B cell (primary cell): Measurements from ENCODE around the gene GPR137. TPM values are rescaled to one million over a fixed set of nuclear protein-coding genes. Genes with fewer than 3 reads are reported as not detected.

Experiments
- ATAC-seq: fragments of 200-7000 bp; cut with Tn5 transposase; one replicate; pipeline ENCODE4 v1.10.0; 2021; ENCODE audit warnings: low read depth, mild to moderate bottlenecking, moderate number of reproducible peaks, moderate library complexity
- CTCF ChIA-PET: fragments of 350-600 bp; sonication (Branson Sonifier 250); formaldehyde crosslinking; loops from one replicate; lab custom pipeline; 2021; ENCODE audit warnings: antibody characterized with exemption, inconsistent platforms; lab: Charles Lee
- POLR2A ChIA-PET: fragments of 350-600 bp; sonication (Branson Sonifier 250); formaldehyde crosslinking; loops from one replicate; lab custom pipeline; 2021; ENCODE audit warnings: antibody characterized with exemption; lab: Charles Lee
- DNase-seq: peaks from one replicate; pipeline ENCODE4 v3.0.0; 2013
- H2AFZ ChIP-seq: 2 replicates; pipeline ENCODE4 v1.6.1; 2012; ENCODE audit warnings: mild to moderate bottlenecking, low read depth, low read length; ENCODE audit not compliant: insufficient read depth, poor library complexity, severe bottlenecking
- H3K27ac ChIP-seq, 2 donors: 1 replicate in 1 of 2; 2 replicates in 1 of 2; pipeline ENCODE4 v1.5.1; 2012 to 2013; ENCODE audit warnings: low read length in 2 of 2, mild to moderate bottlenecking in 2 of 2, moderate library complexity in 1 of 2
- H3K27me3 ChIP-seq, 4 experiments: fragments of 200-600 bp in 1 of 4; sonication (generic) in 1 of 4; replicated peaks in 1 of 4; 1 replicate in 2 of 4; 2 replicates in 2 of 4; pipeline versions ENCODE4 v1.6.1 to v1.7.0; 2013 to 2016; ENCODE audit warnings: low read length in 3 of 4, mild to moderate bottlenecking in 2 of 4, mixed read lengths in 1 of 4, moderate library complexity in 1 of 4; ENCODE audit not compliant: insufficient read depth in 4 of 4, control insufficient read depth in 3 of 4; ENCODE audit errors: control extremely low read depth in 1 of 4
- H3K36me3 ChIP-seq, 2 experiments: replicated peaks in 1 of 2; 1 replicate in 1 of 2; 2 replicates in 1 of 2; pipeline versions ENCODE4 v1.6.1 to v1.7.1; 2013; ENCODE audit warnings: low read length in 1 of 2; ENCODE audit not compliant: insufficient read depth in 2 of 2, control insufficient read depth in 1 of 2; ENCODE audit errors: control extremely low read depth in 1 of 2, extremely low read depth in 1 of 2
- H3K4me1 ChIP-seq, 2 donors: fragments of 200-600 bp in 1 of 2; sonication (generic) in 1 of 2; 1 replicate in 1 of 2; 2 replicates in 1 of 2; pipeline versions ENCODE4 v1.5.1 to v1.6.1; 2013 to 2017; ENCODE audit warnings: low read length in 2 of 2; ENCODE audit not compliant: control insufficient read depth in 2 of 2, insufficient read depth in 2 of 2
- H3K4me2 ChIP-seq: replicated peaks from 2 replicates; pipeline ENCODE3; 2012; ENCODE audit warnings: mild to moderate bottlenecking, low read depth, low read length; ENCODE audit not compliant: poor library complexity, severe bottlenecking
- H3K4me3 ChIP-seq, 5 experiments: fragments of 200-600 bp in 1 of 5; sonication (generic) in 1 of 5; 1 replicate in 3 of 5; 2 replicates in 2 of 5; pipeline versions ENCODE4 v1.5.1 to v1.7.0; 2011 to 2016; ENCODE audit warnings: low read length in 4 of 5, mild to moderate bottlenecking in 4 of 5, low read depth in 2 of 5, control low read depth in 1 of 5, moderate library complexity in 1 of 5; ENCODE audit not compliant: insufficient read depth in 1 of 5; ENCODE audit errors: control extremely low read depth in 1 of 5, extremely low read depth in 1 of 5
- H3K79me2 ChIP-seq: fragments of 200-600 bp; sonication (generic); one replicate; pipeline ENCODE4 v1.6.0; 2016; ENCODE audit warnings: low read length; ENCODE audit not compliant: control insufficient read depth, insufficient read depth
- H3K9ac ChIP-seq: fragments of 200-600 bp; sonication (generic); 2 replicates; pipeline ENCODE4 v1.6.1; 2017; ENCODE audit warnings: mild to moderate bottlenecking, low read length, moderate library complexity
- H3K9me3 ChIP-seq, 3 donors: one replicate each; pipeline versions ENCODE4 v1.6.1 to v1.7.1; 2013; ENCODE audit warnings: low read length in 2 of 3; ENCODE audit not compliant: control insufficient read depth in 2 of 3, insufficient read depth in 1 of 3; ENCODE audit errors: control extremely low read depth in 1 of 3
- H4K20me1 ChIP-seq: 2 replicates; pipeline ENCODE4 v1.6.0; 2012; ENCODE audit warnings: mild to moderate bottlenecking, low read length; ENCODE audit not compliant: insufficient read depth, control insufficient read depth, poor library complexity, severe bottlenecking
- H3K27ac Mint-ChIP-seq: one replicate; pipeline ENCODE4 v1.8.0; 2021; ENCODE audit warnings: mixed read lengths
- H3K27me3 Mint-ChIP-seq: one replicate; pipeline ENCODE4 v1.8.0; 2021; ENCODE audit warnings: mixed read lengths
- H3K4me1 Mint-ChIP-seq: one replicate; pipeline ENCODE4 v1.8.0; 2021; ENCODE audit warnings: mixed read lengths
- H3K4me3 Mint-ChIP-seq: one replicate; pipeline ENCODE4 v1.8.0; 2021; ENCODE audit warnings: mixed read lengths
- H3K9me3 Mint-ChIP-seq: one replicate; pipeline ENCODE4 v1.8.0; 2022; ENCODE audit warnings: mixed read lengths; ENCODE audit not compliant: insufficient read depth
- EZH2 ChIP-seq: IDR thresholded peaks from 2 replicates; pipeline ENCODE4 v1.6.1; 2012; ENCODE audit warnings: borderline replicate concordance, low read depth, mild to moderate bottlenecking, moderate library complexity, low read length; ENCODE audit not compliant: insufficient read depth, poor library complexity, severe bottlenecking
- WGBS: methylation state at CpG from one replicate; pipeline ENCODE4 v1.1.5; 2013; ENCODE audit warnings: missing lambda C conversion rate; ENCODE audit not compliant: insufficient coverage; 5-methylcytosine and 5-hydroxymethylcytosine counted together
- intact Hi-C: fragments of 100-400 bp; cut with micrococcal nuclease; formaldehyde crosslinking; loops from one replicate; pipeline ENCODE4 v1.10.0; 2022
- polyA plus RNA-seq: library from polyadenylated mRNA; depleted of rRNA; stranded (reverse); fragments of >200 nt; gene quantifications from 2 replicates; pipeline ENCODE4 v1.2.3, GENCODE V29; 2012
- total RNA-seq, 2 donors: library from RNA; stranded (reverse); fragments of 120-200 nt in 1 of 2; gene quantifications; 1 replicate in 1 of 2; 2 replicates in 1 of 2; pipeline versions ENCODE4 v1.2.3 to v1.2.4, GENCODE V29; 2013 to 2022
- TF ChIP-seq, protein P1 (sequence below): fragments of 200-600 bp; IDR thresholded peaks from one replicate; pipeline ENCODE4 v1.8.0; 2022; ENCODE audit warnings: antibody characterized with exemption, mild to moderate bottlenecking

GPR137 gene
- total and polyA plus RNA-seq, 2 donors (not counting 1 experiment from before 2014, with no cell fraction given): 49.9 to 66.1 TPM

GRCh38 chr11:64312947-64313346, 27.3 kb downstream of the GPR137 start:
- 99% methylated on average over 10 of the region's 10 CpGs for WGBS
- Histone ChIP-seq H3K4me3 (no peak overlapping the region), H2AFZ (no peak overlapping the region), H3K27me3 (no peaks in the 10 kb centered on the region), H3K9ac (no peak overlapping the region), H4K20me1 (peaks cover 21% of the 10 kb centered on the region), H3K4me2 (no peak overlapping the region), H3K27ac (peak overlapping the region in 1 of 2 donors; percentile 6), H3K79me2 (peaks cover 38% of the 10 kb centered on the region), H3K36me3 (peaks cover 0 to 32% of the 10 kb centered on the region in 2 experiments), H3K4me1 (peaks cover 0 to 13% of the 10 kb centered on the region in 2 donors), H3K9me3 (no peaks in the 10 kb centered on the region)
- intact Hi-C loops: no loop called here
- TF ChIP-seq, protein P1, sequence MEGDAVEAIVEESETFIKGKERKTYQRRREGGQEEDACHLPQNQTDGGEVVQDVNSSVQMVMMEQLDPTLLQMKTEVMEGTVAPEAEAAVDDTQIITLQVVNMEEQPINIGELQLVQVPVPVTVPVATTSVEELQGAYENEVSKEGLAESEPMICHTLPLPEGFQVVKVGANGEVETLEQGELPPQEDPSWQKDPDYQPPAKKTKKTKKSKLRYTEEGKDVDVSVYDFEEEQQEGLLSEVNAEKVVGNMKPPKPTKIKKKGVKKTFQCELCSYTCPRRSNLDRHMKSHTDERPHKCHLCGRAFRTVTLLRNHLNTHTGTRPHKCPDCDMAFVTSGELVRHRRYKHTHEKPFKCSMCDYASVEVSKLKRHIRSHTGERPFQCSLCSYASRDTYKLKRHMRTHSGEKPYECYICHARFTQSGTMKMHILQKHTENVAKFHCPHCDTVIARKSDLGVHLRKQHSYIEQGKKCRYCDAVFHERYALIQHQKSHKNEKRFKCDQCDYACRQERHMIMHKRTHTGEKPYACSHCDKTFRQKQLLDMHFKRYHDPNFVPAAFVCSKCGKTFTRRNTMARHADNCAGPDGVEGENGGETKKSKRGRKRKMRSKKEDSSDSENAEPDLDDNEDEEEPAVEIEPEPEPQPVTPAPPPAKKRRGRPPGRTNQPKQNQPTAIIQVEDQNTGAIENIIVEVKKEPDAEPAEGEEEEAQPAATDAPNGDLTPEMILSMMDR: no peak
- TF ChIP-seq EZH2: no peak
- Mint-ChIP-seq H3K9me3 (no peaks in the 10 kb centered on the region), H3K4me1 (peaks cover 18% of the 10 kb centered on the region), H3K27ac (no peak overlapping the region), H3K27me3 (no peaks in the 10 kb centered on the region), H3K4me3 (no peak overlapping the region)
- no peak for DNase-seq
- ATAC-seq: no peak
- CTCF ChIA-PET: no interaction called here
- POLR2A ChIA-PET: interaction anchor here (0.5 kb wide), 1 partner anchor 17 kb away, joined by 3 read pairs; no protein-coding TSS in a partner anchor

GRCh38 chr11:64313491-64314145, 28.0 kb downstream of the GPR137 start:
- Histone ChIP-seq H3K4me3 (no peak overlapping the region), H3K9me3 (no peaks in the 10 kb centered on the region), H4K20me1 (peaks cover 21% of the 10 kb centered on the region), H3K36me3 (peaks cover 0 to 32% of the 10 kb centered on the region in 2 experiments), H3K4me2 (no peak overlapping the region), H3K79me2 (peaks cover 40% of the 10 kb centered on the region), H3K4me1 (peaks cover 0 to 18% of the 10 kb centered on the region in 2 donors), H3K27ac (peak overlapping the region in 1 of 2 donors; percentile 6), H3K27me3 (no peaks in the 10 kb centered on the region), H2AFZ (no peak overlapping the region), H3K9ac (no peak overlapping the region)
- Mint-ChIP-seq H3K4me1 (peaks cover 23% of the 10 kb centered on the region), H3K27me3 (no peaks in the 10 kb centered on the region), H3K4me3 (no peak overlapping the region), H3K27ac (no peak overlapping the region), H3K9me3 (no peaks in the 10 kb centered on the region)
- no peak for DNase-seq
- WGBS: 97% methylated on average over 13 of the region's 18 CpGs
- intact Hi-C loops: no loop called here
- no peak for ATAC-seq
- TF ChIP-seq, protein P1: no peak
- no peak for TF ChIP-seq EZH2
- CTCF ChIA-PET: interaction anchor here (1.6 to 1.7 kb wide), 2 partner anchors 9 to 47 kb away, joined by 4 to 5 read pairs; no protein-coding TSS in a partner anchor
- POLR2A ChIA-PET: no interaction called here
